ENCODE measurements around the gene HACD3. TPM values are rescaled to one million over a fixed set of nuclear protein-coding genes. Genes with fewer than 3 reads are reported as not detected.

HACD3 gene
- total RNA-seq, 1 donor from 2014 or later, result 83.2 TPM

DNA sequence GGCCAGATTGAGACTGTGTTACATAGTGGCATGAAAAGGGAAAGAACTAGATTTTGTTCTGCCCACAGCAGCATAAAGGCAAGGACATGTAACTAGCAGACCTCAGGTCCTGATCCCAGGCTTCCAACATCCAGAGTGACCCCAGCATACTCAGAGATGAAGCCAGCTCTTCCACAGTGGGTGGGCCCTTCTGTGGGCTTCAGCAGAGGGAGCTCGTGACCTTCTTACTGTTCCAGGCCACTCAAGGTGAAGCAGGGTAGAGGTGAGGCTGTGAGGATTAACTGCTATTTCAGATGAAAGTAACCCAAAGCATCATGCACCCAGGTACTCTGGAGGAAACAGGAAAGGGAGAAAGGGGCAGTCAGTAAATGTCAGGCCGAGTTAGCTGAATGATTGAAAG lies 90.6 kb downstream of the HACD3 start:
- no peak overlapping the region for H3K27ac Mint-ChIP-seq (ENCODE audit: unreplicated experiment)
- no peaks in the 10 kb centered on the region for H3K4me1 Mint-ChIP-seq (ENCODE audit: unreplicated experiment)
- DNase-seq (ENCODE audit: extremely low spot score, unreplicated experiment), result no peak
- no peaks in the 10 kb centered on the region for H3K9me3 Mint-ChIP-seq (ENCODE audit: unreplicated experiment)
- no peak overlapping the region for H3K4me3 Mint-ChIP-seq (ENCODE audit: unreplicated experiment)
- TF ChIP-seq, protein P1, sequence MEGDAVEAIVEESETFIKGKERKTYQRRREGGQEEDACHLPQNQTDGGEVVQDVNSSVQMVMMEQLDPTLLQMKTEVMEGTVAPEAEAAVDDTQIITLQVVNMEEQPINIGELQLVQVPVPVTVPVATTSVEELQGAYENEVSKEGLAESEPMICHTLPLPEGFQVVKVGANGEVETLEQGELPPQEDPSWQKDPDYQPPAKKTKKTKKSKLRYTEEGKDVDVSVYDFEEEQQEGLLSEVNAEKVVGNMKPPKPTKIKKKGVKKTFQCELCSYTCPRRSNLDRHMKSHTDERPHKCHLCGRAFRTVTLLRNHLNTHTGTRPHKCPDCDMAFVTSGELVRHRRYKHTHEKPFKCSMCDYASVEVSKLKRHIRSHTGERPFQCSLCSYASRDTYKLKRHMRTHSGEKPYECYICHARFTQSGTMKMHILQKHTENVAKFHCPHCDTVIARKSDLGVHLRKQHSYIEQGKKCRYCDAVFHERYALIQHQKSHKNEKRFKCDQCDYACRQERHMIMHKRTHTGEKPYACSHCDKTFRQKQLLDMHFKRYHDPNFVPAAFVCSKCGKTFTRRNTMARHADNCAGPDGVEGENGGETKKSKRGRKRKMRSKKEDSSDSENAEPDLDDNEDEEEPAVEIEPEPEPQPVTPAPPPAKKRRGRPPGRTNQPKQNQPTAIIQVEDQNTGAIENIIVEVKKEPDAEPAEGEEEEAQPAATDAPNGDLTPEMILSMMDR (IDR thresholded peaks at IDR 0.05), result no peak
- H3K27me3 Mint-ChIP-seq (ENCODE audit: unreplicated experiment), result no peaks in the 10 kb centered on the region
- H3K36me3 Mint-ChIP-seq (ENCODE audit: unreplicated experiment), result peaks cover 19% of the 10 kb centered on the region

DNA sequence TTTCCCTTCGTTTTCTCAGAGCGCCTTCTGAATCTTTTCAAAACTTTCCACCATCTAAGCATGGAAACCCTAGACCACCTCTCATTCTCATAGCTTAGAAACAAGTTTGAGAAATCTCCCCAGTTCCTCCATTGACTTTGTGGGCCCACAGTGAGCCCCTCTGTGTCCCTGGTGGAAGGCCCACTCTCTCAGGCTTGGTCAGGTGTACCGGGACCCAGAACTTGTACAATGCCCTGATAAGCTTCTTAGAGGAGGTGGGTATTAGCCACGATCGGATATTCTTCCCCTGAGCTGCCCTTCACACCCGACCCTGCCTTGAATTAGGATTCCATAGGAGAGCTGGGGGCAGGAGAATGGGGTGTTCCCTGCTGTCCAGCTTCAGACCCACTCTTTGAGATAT lies 91.4 kb downstream of the HACD3 start, which contains the start of gene SLC24A1:
SLC24A1 (plus strand) TSS at position 301 of the 400 bp plus-strand sequence. CDS start 2,143 bp downstream, outside the sequence.
- DNase-seq (ENCODE audit: extremely low spot score, unreplicated experiment), result no peak
- no peak within 1 kb of the TSS for H3K4me3 Mint-ChIP-seq (ENCODE audit: unreplicated experiment)
- H3K9me3 Mint-ChIP-seq (ENCODE audit: unreplicated experiment), result no peaks in the 10 kb centered on the region
- TF ChIP-seq, protein P1 (IDR thresholded peaks at IDR 0.05), result no peak
- H3K27ac Mint-ChIP-seq (ENCODE audit: unreplicated experiment), result no peak within 1 kb of the TSS
- H3K4me1 Mint-ChIP-seq (ENCODE audit: unreplicated experiment), result no peaks in the 10 kb centered on the region
- H3K36me3 Mint-ChIP-seq (ENCODE audit: unreplicated experiment), result peaks cover 24% of the 10 kb centered on the region
- H3K27me3 Mint-ChIP-seq (ENCODE audit: unreplicated experiment), result no peaks in the 10 kb centered on the region

DNA sequence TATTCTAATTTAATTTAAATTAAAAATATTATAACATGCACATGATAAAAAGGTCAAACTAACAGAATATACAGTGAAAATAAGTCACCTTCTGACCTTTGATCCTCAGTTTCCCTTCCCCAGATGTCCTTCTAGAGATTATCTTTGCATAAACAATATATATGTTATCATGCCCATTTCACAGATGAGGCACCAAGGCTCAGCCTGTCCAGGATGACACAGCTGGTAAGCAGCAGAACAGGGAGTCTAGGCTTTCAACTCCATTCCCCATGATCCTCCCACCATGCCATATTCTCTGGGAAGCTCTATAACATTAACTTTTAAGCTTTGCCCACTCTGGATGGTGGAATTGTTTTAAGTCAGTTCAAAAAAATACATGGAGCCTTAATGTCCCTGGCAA lies 92.8 kb downstream of the HACD3 start:
- no peaks in the 10 kb centered on the region for H3K9me3 Mint-ChIP-seq (ENCODE audit: unreplicated experiment)

DNA sequence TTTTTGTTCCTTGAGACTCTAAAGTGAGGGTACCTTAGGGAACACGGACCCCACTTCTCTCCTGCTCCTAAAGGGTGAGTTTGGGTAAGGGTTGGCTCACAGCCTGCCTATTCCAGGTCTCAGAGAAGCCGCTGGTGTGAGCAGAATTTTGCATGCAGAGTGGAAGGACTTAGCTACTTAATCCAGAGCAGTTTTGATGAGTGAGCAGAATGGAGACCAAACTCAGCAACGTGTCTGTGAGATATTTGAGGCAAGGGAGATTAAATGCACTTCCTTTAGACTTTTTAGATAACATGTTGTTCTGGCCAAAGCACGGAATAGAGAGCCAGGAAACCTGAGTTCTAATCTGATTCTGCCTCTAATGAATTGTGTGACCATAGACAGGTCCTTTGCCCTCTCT lies 96.6 kb downstream of the HACD3 start:
- Mint-ChIP-seq H3K27ac (ENCODE audit: unreplicated experiment) (no peak overlapping the region), H3K4me3 (ENCODE audit: unreplicated experiment) (no peak overlapping the region), H3K4me1 (ENCODE audit: unreplicated experiment) (no peaks in the 10 kb centered on the region), H3K27me3 (ENCODE audit: unreplicated experiment) (no peaks in the 10 kb centered on the region), H3K9me3 (ENCODE audit: unreplicated experiment) (no peaks in the 10 kb centered on the region), H3K36me3 (ENCODE audit: unreplicated experiment) (peaks cover 18% of the 10 kb centered on the region)
- TF ChIP-seq, protein P1 (IDR thresholded peaks at IDR 0.05), result no peak
- DNase-seq (ENCODE audit: extremely low spot score, unreplicated experiment), result no peak

More for the DNA sequence above, 92.8 kb downstream of the HACD3 start:
- DNase-seq (ENCODE audit: extremely low spot score, unreplicated experiment), result no peak
- Mint-ChIP-seq H3K4me3 (ENCODE audit: unreplicated experiment) (no peak overlapping the region), H3K27me3 (ENCODE audit: unreplicated experiment) (no peaks in the 10 kb centered on the region), H3K27ac (ENCODE audit: unreplicated experiment) (no peak overlapping the region), H3K4me1 (ENCODE audit: unreplicated experiment) (no peaks in the 10 kb centered on the region), H3K36me3 (ENCODE audit: unreplicated experiment) (peaks cover 22% of the 10 kb centered on the region)
- TF ChIP-seq, protein P1 (IDR thresholded peaks at IDR 0.05), result no peak

Other genes starting within 250 kb of the HACD3 start
- gene PARP16, start 243.6 kb upstream of the HACD3 start, total RNA-seq, result 9.4 and 9.5 TPM in 2 replicates
- not detected in 2 replicates for gene RNU5A-1, start 234.4 kb upstream of the HACD3 start, total RNA-seq
- gene RNU5B-1, start 225.8 kb upstream of the HACD3 start, total RNA-seq, result 18.5 and 32.7 TPM in 2 replicates
- gene IGDCC3, start 152.5 kb upstream of the HACD3 start, total RNA-seq, result 0.16 and 0.48 TPM in 2 replicates
- gene IGDCC4, start 107.5 kb upstream of the HACD3 start, total RNA-seq, result 36.4 and 36.8 TPM in 2 replicates
- 33.0 and 34.2 TPM in 2 replicates for gene DPP8, start 12.8 kb upstream of the HACD3 start, total RNA-seq
- 33.6 and 33.9 TPM in 2 replicates for gene INTS14, start 80.7 kb downstream of the HACD3 start, total RNA-seq
- 14.8 and 17.2 TPM in 2 replicates for gene SLC24A1, start 91.5 kb downstream of the HACD3 start, total RNA-seq

Measured in osteocyte (in vitro differentiated cells).